Hepatocyte (in vitro differentiated cells): ENCODE results near the gene HTR2B. TPM values are rescaled to one million over a fixed set of nuclear protein-coding genes. Genes with fewer than 3 reads are reported as not detected.
A peak's percentile ranks its signal among the peaks of the same experiment; 100 is the strongest.

Source experiments
- DNase-seq: peaks from one replicate; pipeline ENCODE4 v3.0.0-alpha.2; 2016; ENCODE audit warnings: low spot score
- H2AFZ ChIP-seq: fragments of 200-600 bp; sonication (generic); 2 replicates; pipeline ENCODE4 v1.6.0; 2016; ENCODE audit warnings: antibody characterized with exemption, mild to moderate bottlenecking
- H3K27ac ChIP-seq: fragments of 200-600 bp; sonication (generic); 2 replicates; pipeline ENCODE4 v1.5.1; 2016; ENCODE audit warnings: mild to moderate bottlenecking
- H3K27me3 ChIP-seq: fragments of 200-600 bp; sonication (generic); 2 replicates; pipeline ENCODE4 v1.6.1; 2016
- H3K36me3 ChIP-seq: fragments of 200-600 bp; sonication (generic); replicated peaks from 2 replicates; pipeline ENCODE4 v1.5.1; 2016; ENCODE audit warnings: low read depth; ENCODE audit not compliant: insufficient read depth
- H3K4me1 ChIP-seq: fragments of 200-600 bp; sonication (generic); 2 replicates; pipeline ENCODE4 v1.5.1; 2016; ENCODE audit warnings: mild to moderate bottlenecking, moderate library complexity; ENCODE audit not compliant: insufficient read depth
- H3K4me2 ChIP-seq: fragments of 200-600 bp; sonication (generic); 2 replicates; pipeline ENCODE4 v1.6.0; 2016
- H3K4me3 ChIP-seq: fragments of 200-600 bp; sonication (generic); 2 replicates; pipeline ENCODE4 v1.5.1; 2016; ENCODE audit warnings: mild to moderate bottlenecking
- H3K79me2 ChIP-seq: fragments of 200-600 bp; sonication (generic); 2 replicates; pipeline ENCODE4 v1.6.0; 2017; ENCODE audit warnings: mild to moderate bottlenecking
- H3K9me2 ChIP-seq: fragments of 200-600 bp; sonication (generic); replicated peaks from 2 replicates; pipeline ENCODE4 v1.6.0; 2017; ENCODE audit warnings: mild to moderate bottlenecking; ENCODE audit not compliant: insufficient read depth
- H3K9me3 ChIP-seq: fragments of 200-600 bp; sonication (generic); 2 replicates; pipeline ENCODE4 v1.5.1; 2016; ENCODE audit warnings: low read depth, mild to moderate bottlenecking
- H4K20me1 ChIP-seq: fragments of 200-600 bp; sonication (generic); 2 replicates; pipeline ENCODE4 v1.6.0; 2016; ENCODE audit warnings: mild to moderate bottlenecking; ENCODE audit not compliant: insufficient read depth, poor library complexity, severe bottlenecking
- CTCF ChIP-seq: fragments of 200-600 bp; sonication (generic); IDR thresholded peaks from 2 replicates; pipeline ENCODE4 v1.5.1; 2016; ENCODE audit warnings: antibody characterized with exemption, mild to moderate bottlenecking; ENCODE audit not compliant: poor library complexity
- EZH2 ChIP-seq: fragments of 200-600 bp; sonication (generic); IDR thresholded peaks from 2 replicates; pipeline ENCODE4 v1.6.1; 2016; ENCODE audit warnings: antibody characterized with exemption, mild to moderate bottlenecking, borderline replicate concordance
- EZH2phosphoT487 ChIP-seq: fragments of 200-600 bp; sonication (generic); IDR thresholded peaks from one replicate; pipeline ENCODE4 v1.6.1; 2018; ENCODE audit warnings: antibody characterized with exemption, mild to moderate bottlenecking, low read depth, moderate library complexity; ENCODE audit not compliant: unreplicated experiment, severe bottlenecking
- WGBS: methylation state at CpG from one replicate; pipeline ENCODE4 v1.1.6; 2016; ENCODE audit warnings: low lambda C conversion rate; ENCODE audit errors: missing lambda C conversion rate; 5-methylcytosine and 5-hydroxymethylcytosine counted together
- polyA plus RNA-seq: library from polyadenylated mRNA; unstranded; fragments of >200 nt; fragmentation: Nextera tagmentation; extraction: Ambion mirVana; gene quantifications from 2 replicates; pipeline ENCODE4 v1.2.1, GENCODE V29; 2016
- total RNA-seq: library from RNA; depleted of rRNA; stranded (reverse); fragments of >200 nt; gene quantifications from 2 replicates; pipeline ENCODE4 v1.2.3, GENCODE V29; 2014

Gene HTR2B
- total and polyA plus RNA-seq, 2 experiments from 2014 or later = 0.73 to 1.1 TPM

GRCh38 chr2:231099918-231100317 lies 24.9 kb downstream of the HTR2B start:
- H3K36me3 ChIP-seq = no peaks in the 10 kb centered on the region
- no peaks in the 10 kb centered on the region for H4K20me1 ChIP-seq
- no peak overlapping the region for H3K4me3 ChIP-seq
- no peaks in the 10 kb centered on the region for H3K27me3 ChIP-seq
- TF ChIP-seq CTCF (no peak), EZH2phosphoT487 (no peak), EZH2 (no peak)
- WGBS = 94% methylated on average over 8 of the region's 8 CpGs
- H3K79me2 ChIP-seq = peaks cover 2% of the 10 kb centered on the region
- no peak overlapping the region for H3K4me2 ChIP-seq
- no peaks in the 10 kb centered on the region for H3K9me2 ChIP-seq
- no peak overlapping the region for H2AFZ ChIP-seq
- no peak for DNase-seq
- no peak overlapping the region for H3K27ac ChIP-seq
- H3K4me1 ChIP-seq = peaks cover 11% of the 10 kb centered on the region
- H3K9me3 ChIP-seq = peaks cover 20% of the 10 kb centered on the region

- 49% methylated on average over 4 of the region's 4 CpGs for WGBS
- peak overlapping the region; percentile 35 for H3K27ac ChIP-seq
- H3K36me3 ChIP-seq = peaks cover 3% of the 10 kb centered on the region
Measured at GRCh38 chr2:231094736-231095346, 30.0 kb downstream of the HTR2B start.

GRCh38 chr2:231093933-231094332 lies 30.9 kb downstream of the HTR2B start:
- Histone ChIP-seq H3K4me2 (peak overlapping the region; percentile 14), H3K79me2 (peaks cover 6% of the 10 kb centered on the region), H3K9me2 (no peaks in the 10 kb centered on the region), H3K4me3 (no peak overlapping the region), H3K27ac (peak overlapping the region; percentile 46), H3K4me1 (peaks cover 12% of the 10 kb centered on the region), H3K36me3 (peaks cover 3% of the 10 kb centered on the region), H4K20me1 (no peaks in the 10 kb centered on the region), H3K27me3 (no peaks in the 10 kb centered on the region), H2AFZ (no peak overlapping the region), H3K9me3 (peaks cover 10% of the 10 kb centered on the region)
- TF ChIP-seq CTCF (no peak), EZH2 (no peak), EZH2phosphoT487 (no peak)
- WGBS = 80% methylated on average over 5 of the region's 5 CpGs
- no peak for DNase-seq

More at GRCh38 chr2:231094736-231095346, 30.0 kb downstream of the HTR2B start:
- Histone ChIP-seq H2AFZ (no peak overlapping the region), H3K27me3 (no peaks in the 10 kb centered on the region), H3K4me1 (peaks cover 12% of the 10 kb centered on the region), H3K4me2 (peak overlapping the region; percentile 14), H3K9me2 (no peaks in the 10 kb centered on the region), H3K79me2 (peaks cover 6% of the 10 kb centered on the region), H3K9me3 (peaks cover 13% of the 10 kb centered on the region), H3K4me3 (no peak overlapping the region), H4K20me1 (no peaks in the 10 kb centered on the region)
- TF ChIP-seq EZH2 = no peak
- no peak for TF ChIP-seq EZH2phosphoT487
- no peak for TF ChIP-seq CTCF
- DNase-seq = peak; percentile 44
